HG02623 (cell line): ENCODE measurements around the gene CKS1B.
"Not testable (repeated sequence)": the region's sequence is repeated elsewhere in the genome, so short reads cannot be mapped to it uniquely, and the experiment has no call there.

Source experiments
- ATAC-seq: cut with Tn5 transposase; IDR thresholded peaks from one replicate; pipeline ENCODE4 v1.9.1; 2021; ENCODE audit warnings: moderate library complexity; ENCODE audit not compliant: unreplicated experiment

Gene CKS1B

DNA sequence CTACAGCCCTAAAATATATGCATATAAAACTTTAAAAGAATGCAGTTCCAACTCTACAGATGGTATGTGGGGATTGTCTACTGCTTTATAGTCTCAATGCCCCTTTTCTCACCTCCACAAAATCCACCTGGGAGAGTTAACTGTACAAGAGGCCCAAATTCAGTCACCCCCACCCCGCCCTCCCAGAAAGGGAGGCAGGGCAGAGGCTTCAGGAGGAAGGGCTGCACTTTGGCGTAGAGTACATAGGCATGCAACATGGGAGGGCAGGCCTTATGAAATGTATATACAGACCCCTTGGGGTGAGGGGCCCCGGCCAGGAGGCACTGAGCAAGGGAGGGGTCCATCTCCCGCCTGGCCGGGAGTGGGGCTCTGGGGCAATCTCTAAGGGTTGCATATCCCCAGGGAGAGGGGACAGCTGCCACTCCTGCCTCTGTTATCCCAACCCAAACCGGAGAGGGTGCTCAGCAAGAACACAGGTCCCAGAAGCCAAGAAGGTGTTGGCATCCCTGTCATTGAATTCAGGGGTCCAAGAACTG is 11.6 kb upstream of the CKS1B start:
- no peak for ATAC-seq

DNA sequence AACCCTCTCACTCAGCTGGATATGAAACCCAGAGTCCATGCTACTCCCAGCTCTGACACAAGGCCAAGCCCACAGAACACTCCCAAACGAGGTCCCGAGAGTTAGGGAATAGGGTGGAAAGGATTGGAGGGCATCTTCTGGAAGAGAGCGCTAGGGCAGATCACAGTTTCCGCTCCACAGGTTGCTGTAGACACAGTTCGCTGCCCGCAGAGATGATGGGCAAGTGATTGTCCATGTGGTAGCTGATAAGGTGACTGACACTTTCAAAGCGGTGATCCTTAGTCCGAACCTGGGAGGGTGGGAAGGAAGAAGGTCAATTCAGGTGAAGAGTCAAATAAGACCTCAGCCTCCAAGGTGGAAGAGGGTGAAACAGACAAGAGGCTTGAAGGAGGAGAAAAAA is 10.8 kb upstream of the CKS1B start:
- ATAC-seq: no peak

DNA sequence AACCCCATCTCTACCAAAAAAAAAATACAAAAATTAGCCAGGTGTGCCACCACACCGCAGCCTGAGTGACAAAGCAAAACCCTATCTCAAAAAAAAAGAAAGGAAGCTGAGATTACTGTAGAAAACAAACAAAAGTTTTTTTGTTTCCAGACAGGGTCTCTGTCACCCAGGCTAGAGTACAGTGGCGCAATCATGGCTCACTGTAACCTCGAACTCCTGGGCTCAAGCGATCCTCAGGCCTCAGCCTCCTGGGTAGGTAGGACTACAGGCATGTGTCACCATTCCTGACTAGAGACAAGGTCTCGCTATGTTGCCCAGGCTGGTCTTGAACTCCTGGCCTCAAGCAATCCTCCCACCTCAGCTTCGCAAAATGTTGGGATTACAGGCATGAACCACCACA is 10.1 kb upstream of the CKS1B start:
- ATAC-seq: no peak

DNA sequence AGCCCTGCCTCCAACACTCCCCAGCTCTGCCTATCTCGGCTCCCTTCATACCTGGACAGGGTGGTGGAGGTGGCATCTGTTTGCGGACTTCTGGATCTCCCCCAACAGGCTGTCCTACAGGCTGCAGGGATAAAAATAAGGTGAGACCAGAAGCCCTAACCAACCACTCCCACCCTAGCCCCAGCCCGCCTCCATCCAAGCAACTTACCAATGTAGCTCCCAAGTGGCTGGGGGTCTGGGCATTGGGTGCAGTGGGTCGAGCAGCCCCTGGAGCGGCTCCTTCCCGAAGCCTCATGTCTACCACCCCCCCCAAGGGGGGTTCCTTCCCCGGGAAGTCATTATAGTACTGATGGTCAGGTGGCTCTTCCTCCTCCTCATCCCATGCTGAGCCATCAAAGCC is 8.4 kb upstream of the CKS1B start:
- ATAC-seq: no peak

DNA sequence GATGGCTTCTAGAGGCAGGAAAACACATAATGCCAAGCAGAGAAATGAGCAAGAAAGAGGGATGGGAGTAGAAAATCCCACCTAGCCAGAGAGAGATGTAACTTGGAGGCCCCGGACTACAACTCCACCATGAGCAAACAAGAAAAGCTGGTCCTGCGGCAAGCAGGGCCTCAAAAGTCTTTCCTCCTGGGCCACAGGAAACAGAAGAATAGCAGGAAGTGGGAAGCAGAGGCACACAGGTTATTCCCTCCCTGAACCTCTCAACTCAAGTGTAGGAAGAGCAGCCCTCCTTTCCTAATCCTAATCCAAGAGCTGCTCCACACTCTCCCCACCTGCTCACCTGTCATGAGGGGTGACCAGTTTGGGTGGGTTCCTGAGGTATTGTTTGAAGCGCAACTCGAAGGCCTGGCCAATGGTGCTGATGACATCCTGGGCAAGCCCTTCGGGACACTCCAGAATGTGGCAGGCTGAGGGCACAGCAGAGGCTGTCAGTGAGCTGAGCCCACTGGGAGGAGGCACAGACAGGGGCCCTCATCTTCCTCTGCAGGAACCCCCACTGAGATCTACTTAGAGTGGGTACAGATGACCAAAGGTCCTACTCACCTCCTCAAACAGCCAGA is 7.0 kb upstream of the CKS1B start:
- ATAC-seq: no peak

DNA sequence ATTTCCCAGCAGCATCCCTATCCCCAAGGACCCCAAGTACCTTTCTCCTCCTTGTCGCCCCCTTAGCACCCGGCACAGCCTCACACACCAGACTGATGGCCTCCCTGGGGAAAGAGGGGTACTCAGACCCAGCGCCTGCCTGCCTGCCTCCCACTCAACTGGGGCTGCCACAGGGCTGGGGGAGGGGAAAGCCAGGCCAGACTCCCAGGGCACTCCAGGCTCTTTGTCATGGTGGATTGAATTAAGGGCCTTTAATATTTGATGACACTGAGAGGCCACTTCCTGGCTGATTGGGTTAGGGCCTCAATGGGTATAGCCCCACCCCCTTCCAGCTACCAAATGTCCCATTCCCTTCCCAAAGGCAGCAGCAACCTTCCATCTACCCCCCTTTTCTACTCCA is 5.8 kb upstream of the CKS1B start:
- ATAC-seq: no peak

DNA sequence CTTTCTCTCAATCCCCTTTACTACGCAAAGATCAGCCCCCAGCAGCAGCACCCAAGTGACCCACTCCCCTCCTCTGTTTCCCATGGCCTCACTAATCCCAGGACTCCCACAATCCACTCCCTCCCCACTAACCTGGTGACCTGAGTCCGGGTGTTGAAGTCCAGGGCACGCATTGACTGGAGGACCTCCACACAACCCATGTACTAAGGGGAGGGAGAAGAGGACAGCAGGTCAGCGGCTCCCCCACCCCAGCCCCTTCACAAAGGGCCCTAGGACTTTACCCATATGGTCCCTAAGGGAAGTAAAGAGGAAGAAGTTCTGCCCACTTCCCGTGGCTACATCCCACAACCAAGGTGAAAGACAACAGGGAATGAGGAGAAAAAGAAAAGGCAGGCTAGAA is 5.2 kb upstream of the CKS1B start:
- ATAC-seq: no peak

DNA sequence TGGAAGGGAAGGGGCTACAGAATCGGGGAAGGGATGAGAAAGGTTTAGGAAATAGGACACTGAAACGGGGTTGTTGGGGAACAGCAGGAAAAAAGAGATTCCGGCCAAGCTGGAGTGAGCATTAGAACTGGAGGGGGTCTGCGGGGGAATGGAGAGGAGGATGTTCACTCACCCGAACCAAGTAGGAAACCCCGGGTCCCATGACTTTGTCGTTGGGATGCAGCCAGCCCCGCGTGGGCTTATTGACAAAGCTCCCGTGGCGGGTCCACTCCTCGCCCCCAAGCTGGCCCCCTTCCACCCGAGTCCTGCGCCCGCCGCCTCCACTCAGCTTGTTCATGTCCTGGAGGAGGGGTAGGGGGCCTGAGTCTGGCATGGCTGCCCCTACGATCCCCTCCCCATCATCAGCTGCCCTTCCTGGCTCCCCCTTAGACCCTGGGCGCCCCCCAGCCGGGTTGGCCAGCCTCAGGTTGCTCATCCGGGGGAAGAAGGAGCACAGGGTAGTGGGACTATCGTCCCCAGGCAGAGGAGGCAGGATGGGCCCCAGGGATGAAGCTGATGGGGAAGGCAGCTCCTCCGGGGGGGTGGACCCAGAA is 4.5 kb upstream of the CKS1B start:
- ATAC-seq: no peak

DNA sequence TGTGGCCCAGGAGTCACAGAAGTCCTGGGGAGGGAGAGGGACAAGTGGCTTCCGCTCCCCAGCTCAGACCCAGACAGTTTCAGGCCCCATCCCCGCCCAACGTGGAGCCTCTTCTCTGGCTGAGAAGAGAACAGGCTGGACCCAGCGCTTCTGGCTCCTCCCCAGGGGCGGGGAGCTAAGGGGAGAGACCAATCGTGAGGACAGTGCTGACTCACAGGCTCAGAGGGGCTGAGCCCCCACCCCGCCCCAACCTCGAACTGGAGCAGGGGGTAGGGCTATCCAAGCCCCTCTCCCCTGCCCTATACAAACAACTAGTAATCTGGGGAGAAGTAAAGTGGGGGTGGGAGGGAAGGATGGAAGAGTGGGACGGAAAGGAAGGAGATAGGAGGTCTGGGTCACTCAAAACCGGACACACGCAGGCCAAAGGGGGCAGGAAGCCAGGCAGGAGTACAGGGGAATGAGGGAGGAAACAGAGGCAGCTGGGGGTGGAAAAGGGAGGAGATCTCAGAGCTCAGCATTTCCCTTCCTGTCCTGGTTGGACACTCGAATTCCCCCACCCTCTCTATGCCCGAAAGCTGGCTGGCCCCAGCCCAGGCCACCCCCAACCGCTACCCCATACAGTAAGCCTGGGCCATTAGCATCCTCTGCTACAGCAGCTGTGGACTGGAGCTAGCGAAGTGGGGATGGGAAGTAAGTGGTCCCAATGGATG is 3.7 kb upstream of the CKS1B start, which contains the start of gene SHC1:
Gene SHC1, minus strand, starts transcription at position 117 of the 710 bp plus-strand sequence. CDS start 221 bp downstream, outside the sequence.
- ATAC-seq: no peak

DNA sequence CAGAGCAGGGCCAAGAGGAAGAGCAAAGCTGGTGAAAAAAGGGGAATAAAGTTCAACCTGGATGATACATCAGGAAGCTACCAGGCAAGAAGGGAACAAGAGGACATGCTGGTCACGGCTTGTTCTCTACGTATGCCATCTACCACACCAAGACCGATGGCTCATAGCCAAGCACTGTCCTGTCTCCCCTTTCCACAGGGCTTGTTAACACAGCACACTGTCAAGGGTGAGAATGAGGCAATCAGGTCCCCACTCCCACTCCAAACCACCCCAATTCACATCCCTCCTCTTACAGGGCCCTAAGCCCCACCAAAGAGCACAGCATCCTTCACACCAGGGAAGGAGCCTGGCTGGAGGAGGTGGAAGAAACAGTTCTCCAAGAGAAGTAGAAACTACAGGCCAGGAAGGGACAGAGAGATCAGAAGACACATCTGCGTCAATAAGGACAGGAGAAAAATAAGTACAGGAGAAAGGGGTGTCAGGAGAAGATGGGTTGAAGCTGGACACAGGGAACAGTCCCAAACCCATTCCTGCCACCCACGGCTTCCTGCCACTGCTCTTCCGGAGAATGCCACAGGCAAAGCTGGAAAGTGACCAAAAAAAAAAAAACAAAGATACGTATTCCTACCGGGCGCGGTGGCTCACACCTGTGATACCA is 3.0 kb upstream of the CKS1B start:
- no peak for ATAC-seq

DNA sequence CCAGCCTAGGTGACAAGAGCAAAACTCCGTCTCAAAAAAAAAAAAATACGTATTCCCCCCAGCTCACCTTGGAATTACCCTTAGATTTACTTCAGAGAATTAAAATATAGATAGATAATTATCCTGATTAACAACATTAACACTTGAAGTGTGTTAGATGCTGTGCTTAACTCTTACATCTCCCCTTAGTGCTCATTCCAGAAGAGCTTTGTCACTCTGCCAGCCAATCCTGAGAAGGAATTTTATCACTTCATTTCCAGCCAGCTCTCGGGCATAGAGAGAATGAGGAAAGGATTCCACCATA is 2.3 kb upstream of the CKS1B start:
- no peak for ATAC-seq

DNA sequence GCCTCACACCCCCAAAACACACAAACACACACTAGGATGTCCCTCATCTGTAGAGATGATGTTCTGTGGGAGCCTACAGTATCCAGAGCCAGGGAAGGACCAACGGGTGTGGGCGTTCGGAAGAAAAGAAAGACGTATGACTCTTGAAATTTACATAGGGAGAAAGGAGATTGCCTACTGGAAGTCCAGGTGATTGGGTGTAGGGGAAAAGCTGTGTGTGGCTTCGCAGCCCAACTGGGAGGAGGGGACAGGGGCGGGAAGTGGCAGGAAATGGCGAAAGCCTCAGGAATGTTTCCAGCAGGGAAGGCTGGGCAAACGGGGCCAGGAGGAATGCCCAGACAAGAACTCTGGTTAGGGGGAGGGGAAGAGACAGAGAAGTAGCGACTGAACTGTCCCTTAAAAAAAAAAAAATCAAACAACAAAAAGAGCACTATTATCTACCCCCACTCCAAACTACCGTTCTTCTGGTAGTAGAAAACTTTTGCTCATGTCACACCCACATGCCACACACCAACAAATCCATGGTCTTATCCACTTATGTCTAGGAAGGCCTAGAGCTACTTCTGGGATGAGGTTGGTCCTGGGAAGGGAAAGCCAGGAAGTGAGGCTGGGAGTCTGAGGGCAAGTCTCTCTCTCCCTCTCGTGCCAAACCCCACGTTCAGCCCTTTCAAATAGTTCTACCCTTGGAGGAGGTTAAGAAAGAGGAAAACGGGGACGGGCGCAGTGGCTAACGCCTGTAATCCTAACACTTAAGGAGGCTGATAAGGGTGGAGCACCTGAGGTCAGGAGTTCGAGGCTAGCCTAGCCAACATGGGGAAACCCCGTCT is 1.8 kb upstream of the CKS1B start:
- ATAC-seq: no peak

DNA sequence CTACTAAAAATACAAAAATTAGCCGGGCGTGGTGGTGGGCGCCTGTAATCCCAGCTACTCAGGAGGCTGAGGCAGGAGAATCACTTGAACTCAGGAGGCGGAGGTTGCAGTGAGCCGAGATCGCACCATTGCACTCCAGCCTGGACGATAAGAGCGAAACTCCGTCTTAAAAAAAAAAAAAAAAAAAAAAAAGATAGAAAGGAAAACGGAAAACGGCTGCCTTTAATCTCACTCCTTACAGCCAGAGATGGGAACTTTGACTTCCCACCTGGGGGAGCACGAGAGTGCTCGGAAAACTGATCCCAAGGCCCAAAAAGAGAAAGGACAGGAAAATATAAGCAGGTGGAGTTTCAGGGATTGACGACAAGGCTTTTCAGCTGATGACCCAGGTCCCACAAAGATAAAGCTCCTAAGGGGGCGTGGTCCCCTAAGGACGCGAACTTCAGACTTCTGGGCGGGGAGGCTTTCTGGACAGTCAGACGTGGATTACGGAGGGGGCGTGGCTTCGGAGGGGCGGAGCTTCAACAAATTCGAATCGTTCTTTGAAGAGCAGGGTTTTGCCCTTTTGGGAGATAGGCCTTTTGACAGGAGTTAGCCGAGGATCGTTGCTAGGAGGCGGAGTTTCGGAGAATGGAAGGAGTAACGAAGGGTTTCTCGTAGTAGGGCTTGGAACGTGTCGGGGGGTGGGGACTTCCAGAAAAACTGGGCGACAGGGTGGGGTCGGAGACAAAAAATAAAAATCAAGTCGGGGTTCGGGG is 958 bp upstream of the CKS1B start:
- ATAC-seq: no peak

DNA sequence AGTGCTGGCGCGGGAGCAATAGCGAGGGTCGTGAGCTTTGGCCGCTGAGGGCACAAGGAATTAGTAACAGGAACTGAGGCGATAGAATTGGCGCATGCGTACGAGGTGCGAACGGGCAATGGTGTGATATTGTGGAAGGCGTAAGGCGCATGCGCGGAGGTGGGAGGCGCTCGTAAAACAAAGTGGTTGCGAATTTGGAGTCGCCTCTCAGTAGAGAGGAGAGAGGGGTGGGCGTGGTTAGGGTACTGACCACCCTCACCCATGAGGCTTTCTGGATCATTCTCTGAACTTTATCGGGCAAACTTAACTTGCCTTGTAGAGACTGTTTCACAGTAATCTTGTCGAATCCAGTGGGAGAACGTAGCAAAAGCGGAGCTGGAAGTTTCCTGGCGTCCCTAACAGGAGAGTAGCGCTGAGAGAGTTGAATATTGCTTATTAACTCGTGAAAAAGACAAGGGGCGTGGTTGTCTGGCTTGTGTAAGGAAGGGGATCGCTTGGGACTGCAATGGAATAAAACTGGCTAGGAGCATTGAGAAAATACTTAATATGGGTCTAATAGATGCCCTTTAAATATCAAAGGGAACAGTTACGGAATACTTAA is 427 bp downstream of the CKS1B start:
- peak; percentile 34 for ATAC-seq

DNA sequence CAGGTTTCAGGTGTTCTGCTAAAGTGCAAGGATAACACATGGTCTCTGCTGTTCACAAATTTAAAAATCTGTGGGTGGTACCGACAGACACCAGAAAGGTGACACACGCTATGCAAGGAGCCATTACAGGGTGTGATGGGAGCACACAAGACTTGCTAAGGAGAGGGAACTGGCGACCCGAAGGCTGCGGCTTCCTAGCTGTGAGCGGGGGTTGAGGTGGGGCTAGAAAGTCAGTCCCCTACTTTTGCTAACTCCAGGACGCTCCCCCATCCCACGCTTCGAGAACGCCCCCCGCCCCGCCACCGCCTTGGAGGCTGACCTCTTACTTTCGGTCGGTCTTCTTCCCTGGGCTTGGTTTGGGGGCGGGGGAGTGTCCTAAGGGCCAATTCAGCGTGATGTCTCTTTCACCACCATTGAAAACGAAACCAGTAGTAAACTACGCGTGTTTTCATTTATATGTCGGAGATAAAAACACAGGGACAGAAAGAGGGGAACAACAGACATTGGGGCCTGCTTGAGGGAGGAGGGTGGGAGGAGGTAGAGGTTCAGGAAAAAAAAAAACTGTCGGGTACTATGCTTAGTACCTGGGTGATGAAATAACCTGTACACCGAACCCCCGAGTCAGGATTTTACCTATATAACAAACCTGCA is 1.1 kb downstream of the CKS1B start:
- no peak for ATAC-seq

DNA sequence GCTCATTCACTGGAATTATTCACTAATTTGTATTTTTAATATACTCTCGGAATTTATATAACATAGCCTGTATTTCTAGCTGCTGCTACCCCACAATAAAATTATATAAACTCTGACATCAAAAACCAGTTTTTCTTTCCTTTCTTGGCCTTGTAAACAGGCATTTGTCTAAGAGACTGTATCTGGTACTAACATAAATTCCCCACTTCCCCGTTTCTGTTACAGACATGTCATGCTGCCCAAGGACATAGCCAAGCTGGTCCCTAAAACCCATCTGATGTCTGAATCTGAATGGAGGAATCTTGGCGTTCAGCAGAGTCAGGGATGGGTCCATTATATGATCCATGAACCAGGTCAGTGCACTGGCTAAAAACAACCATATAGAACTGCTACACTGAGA is 3.3 kb downstream of the CKS1B start:
- ATAC-seq: not testable (repeated sequence)

DNA sequence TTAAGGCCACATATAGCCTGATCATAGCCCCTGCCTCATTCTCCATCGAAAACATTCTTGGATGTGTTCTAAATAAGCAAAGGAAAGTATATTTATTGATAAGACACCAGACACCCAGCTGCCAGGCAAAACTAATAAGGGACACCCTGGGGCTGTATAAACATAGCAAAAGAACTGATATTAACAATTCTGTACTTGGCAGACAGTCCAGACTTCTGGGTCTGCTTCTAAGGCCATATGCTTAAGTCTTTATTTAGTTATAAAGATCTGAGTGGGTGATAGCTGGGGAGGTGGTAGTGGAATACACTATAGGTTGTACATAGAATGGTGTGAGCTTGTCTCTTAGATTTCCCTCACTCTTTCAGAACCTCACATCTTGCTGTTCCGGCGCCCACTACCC is 3.9 kb downstream of the CKS1B start:
- ATAC-seq: no peak

DNA sequence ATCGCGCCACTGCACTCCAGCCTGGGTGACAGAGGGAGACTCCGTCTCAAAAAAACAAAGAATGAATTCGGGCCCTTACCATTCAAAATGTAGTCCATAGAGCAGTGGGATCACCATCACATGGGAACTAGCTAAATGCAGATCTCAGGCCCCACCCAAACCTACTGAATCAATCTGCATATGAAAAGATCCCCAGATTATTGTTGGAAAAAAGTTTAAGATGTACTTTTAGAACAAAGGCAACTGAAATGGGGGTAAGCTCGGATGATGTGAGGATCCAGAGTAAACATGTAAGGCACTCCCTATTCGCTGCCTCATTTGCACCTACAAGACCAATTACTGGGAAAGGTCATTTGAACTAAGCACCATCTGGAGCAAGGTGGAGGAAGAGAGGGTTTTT is 7.9 kb downstream of the CKS1B start:
- no peak for ATAC-seq

DNA sequence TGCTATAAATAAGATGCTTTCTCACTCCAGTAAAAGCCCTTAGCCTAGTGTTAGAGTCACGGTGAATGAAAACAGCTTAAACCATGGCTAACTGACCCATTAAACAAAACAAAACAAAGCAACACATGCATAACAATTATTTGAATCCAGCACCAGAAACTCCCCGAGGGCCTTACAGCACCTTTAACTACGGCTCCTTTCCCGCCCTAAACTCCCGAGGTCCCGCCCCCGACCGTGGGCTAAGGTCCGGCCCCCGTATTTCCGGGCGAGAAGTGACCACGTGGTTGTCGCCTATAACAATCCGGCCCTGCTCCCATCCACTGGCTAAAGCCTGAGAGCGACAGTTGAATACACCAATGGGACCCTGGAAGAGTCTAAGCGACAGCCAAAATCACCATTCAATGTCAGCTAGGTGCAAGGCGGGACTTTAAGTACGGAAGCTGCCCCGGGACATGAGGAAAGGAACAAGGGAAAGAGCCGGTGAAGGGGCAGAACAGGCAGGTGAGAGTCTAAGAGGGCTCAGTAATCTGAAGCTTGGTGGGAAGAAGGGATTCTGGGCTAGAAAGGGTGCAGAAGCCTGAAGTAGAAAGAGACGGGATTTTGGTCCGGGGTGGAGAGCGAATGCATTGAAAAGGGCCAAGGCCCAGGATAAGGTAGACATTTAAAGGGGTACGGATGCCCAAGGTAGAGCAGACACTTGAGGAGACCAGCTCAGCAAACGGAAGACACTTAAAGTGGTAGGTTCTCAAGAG is 8.6 kb downstream of the CKS1B start, which contains the start of gene FLAD1:
Gene FLAD1, plus strand, starts transcription at position 448 of the 752 bp plus-strand sequence. CDS start 351 bp downstream, outside the sequence.
- ATAC-seq: peak; percentile 98
